HG03521 (cell line): Measurements from ENCODE around the gene CNNM3.

Experiments
- ATAC-seq: cut with Tn5 transposase; IDR thresholded peaks from one replicate; pipeline ENCODE4 v1.9.1; 2021; ENCODE audit warnings: mild to moderate bottlenecking, moderate library complexity; ENCODE audit not compliant: unreplicated experiment

CNNM3 gene

DNA sequence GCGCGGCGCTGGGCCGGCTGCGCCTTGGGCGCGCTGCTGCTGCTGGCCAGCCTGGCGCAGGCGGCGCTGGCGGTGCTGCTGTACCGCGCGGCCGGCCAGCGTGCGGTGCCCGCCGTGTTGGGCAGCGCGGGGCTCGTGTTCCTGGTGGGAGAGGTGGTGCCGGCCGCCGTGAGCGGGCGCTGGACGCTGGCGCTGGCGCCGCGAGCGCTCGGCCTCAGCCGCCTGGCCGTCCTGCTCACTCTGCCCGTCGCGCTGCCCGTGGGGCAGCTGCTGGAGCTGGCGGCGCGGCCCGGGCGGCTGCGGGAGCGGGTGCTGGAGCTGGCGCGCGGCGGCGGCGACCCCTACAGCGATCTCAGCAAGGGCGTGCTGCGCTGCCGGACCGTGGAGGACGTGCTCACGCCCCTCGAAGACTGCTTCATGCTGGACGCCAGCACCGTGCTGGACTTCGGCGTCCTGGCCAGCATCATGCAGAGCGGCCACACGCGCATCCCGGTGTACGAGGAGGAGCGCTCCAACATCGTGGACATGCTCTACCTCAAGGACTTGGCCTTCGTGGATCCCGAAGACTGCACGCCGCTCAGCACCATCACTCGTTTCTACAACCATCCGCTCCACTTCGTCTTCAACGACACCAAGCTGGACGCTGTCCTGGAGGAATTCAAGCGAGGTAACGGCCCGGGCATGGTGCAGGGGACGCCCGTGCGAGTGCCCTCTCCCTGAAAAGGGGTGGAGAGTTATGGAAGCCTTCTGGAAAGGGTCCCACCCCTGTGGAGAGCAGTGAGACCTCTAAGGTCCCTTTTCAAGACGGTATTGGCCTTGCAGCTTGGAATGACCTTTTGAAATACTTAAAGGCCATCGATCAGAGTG is 1.0 kb downstream of the CNNM3 start:
- no peak for ATAC-seq

GRCh38 chr2:96817882-96818281 is 1.8 kb downstream of the CNNM3 start:
- no peak for ATAC-seq

DNA sequence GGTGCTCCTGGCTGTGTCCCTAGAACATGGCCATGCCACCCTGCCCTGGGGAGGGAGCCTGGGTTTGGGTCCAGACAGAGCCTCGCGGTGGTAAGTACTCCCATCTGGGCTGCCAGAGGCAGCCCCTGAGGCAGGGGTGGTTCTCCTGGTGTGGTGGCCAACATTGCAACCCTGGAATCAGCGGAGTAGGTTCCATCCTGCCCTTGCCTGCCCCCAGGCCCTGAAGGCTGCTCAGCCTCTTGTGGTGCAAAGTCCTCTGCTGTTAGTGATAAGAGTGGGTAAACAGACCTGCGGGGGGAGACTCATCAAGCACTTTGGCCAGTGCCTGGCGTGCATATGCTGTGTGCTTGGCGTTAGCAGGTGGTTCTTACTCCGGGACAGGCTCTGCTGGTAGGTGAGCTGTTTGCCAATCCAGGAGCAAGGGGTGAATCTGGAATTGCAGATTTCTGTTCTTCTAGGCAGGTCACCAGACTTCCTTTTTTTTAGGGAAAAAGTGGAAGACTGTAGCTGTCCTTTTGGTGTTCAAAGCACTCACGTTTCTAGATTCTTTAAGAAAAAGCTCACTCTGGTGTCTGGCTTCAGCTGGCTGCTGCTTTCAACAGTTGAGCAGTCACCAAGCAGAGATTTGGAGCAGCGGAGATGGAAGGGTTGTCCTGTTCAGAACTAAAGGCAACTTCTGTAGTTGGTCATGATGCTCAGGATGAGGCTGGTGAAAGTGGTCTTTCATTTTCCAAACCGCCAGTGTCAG is 3.2 kb downstream of the CNNM3 start:
- ATAC-seq: no peak

DNA sequence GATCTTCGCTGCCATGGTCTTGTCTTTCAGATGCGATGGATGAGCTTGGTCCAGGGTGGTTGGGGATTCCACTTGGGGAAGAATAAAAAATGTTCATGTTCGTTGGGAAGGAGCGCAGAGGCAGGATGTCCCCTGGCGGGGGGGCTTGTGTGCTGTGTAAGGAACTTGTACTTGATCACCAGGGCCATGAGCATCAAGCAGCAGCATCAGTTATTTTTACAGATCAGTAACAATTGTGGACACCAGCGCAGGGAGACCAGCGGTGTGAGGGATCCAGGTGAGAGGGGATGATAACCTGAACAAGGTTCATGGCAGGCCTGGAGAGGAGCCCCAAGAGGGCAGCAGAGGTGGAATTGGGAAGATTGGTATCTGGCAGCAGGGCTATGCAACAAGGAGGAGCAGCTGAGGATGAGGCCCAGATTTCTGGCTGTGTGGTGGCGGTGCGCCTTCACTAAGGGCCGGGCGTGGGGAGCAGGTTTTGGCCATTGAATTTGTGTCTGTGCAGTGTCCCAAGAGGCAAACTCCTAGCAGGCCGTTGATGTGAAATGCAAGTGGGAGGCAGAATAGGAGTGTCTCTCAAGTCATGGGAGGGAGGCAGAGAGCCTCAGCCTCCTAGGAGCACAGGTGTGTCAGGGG is 3.9 kb downstream of the CNNM3 start:
- ATAC-seq: no peak

GRCh38 chr2:96821113-96821675 is 5.1 kb downstream of the CNNM3 start:
- ATAC-seq: no peak

- no peak for ATAC-seq
Measured at GRCh38 chr2:96822786-96823185, 6.7 kb downstream of the CNNM3 start.

DNA sequence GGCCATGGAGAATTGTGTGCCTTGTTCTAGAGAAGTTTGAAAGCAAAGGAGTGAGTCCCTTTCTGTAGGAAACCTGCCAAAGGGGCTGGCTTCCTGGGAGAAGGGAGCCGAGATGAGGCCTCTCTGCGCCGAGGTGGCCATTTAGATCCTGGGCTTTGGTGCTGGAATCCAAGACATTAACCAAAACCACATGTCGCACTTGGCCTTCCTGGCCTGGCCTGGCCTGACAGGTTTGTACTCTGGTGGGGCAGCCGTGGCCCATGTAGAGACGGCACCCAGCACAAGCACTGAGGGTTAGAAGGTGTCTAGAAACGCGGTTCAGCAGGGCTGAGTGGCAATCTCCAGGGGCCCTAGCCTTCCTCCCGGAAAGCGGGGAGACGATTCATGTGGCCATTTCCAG is 7.1 kb downstream of the CNNM3 start:
- ATAC-seq: no peak

GRCh38 chr2:96824079-96824870 is 8.2 kb downstream of the CNNM3 start:
- no peak for ATAC-seq

DNA sequence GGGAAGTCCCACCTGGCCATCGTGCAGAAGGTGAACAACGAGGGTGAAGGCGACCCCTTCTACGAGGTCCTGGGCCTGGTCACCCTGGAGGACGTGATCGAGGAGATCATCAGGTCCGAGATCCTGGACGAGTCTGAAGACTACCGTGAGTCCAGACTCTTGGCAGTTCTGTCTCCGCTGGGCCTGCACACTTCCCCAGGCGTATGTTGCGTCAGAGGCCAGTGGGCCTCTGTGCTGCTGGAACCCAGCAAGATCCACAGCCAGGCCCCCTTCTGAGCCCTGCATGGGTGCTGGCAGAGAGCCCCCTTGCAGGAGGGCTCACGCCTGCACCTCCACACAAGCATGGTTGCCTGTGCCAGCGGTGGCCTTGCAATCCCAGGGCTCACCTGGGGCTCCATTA is 9.0 kb downstream of the CNNM3 start:
- no peak for ATAC-seq

GRCh38 chr2:96826546-96827278 is 10.6 kb downstream of the CNNM3 start:
- no peak for ATAC-seq

- ATAC-seq: no peak
Measured at GRCh38 chr2:96828436-96828835, 12.4 kb downstream of the CNNM3 start.

GRCh38 chr2:96828874-96829273 is 12.8 kb downstream of the CNNM3 start:
- ATAC-seq: no peak

- no peak for ATAC-seq
Measured at GRCh38 chr2:96830044-96830562, 14.0 kb downstream of the CNNM3 start.

DNA sequence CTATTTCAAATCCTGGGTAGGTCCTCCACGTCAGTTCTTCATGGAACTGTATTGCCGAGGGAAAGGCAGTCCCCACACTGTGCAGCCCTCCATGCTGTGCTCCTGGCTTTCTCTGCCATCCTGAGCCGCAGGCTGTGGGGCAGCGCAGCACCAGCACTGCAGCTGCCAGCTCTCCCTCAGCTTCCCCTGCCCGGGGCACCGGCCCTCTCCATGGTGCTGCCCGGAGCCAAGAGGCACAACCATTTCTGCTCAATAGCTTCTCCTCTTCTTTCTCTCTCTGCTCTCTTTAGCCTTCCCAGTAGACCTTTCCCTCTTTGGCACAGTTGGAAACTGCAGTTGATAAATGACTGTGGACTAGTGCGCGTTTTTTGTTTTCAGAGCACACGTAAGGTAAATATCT is 15.6 kb downstream of the CNNM3 start:
- no peak for ATAC-seq

GRCh38 chr2:96832408-96832753 is 16.3 kb downstream of the CNNM3 start:
- ATAC-seq: no peak

DNA sequence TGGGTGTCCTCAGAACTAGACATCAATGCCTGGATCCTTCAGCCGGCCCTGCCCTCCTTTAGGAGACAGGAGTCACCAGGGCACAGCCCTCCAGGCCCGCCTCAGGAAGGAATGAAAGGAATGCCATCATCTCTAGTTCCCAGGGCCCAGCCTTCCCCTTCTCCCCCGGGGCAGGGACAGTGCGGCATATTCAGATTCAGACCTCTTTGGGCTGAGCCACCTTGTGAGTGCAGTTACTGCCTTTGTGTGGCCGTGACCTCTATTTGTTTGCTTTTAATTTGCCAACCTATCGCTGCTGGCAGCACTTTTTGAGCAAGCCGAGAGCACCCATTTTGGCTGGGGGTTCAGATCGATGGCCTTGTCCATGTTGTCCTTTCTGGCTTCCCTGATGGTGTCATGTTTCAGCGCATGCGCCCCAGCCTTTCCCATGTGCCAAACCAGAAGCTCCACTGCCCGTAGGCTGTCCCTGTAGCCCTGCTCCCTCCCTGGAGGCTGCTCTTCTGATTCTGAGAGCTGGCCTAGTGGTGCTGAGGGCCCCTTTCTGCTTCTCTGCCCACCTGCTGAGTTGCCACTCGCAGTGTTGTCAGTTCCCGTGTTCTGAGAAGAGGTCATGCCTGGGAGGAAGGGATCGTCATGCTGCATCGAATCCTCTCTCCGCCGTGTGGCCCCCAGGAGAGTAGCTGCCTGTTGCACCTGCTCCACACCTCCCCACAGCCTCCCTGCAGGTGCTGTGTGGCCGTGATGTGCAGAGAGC is 16.9 kb downstream of the CNNM3 start:
- ATAC-seq: no peak

- no peak for ATAC-seq
Measured at GRCh38 chr2:96835830-96836229, 19.8 kb downstream of the CNNM3 start.

DNA sequence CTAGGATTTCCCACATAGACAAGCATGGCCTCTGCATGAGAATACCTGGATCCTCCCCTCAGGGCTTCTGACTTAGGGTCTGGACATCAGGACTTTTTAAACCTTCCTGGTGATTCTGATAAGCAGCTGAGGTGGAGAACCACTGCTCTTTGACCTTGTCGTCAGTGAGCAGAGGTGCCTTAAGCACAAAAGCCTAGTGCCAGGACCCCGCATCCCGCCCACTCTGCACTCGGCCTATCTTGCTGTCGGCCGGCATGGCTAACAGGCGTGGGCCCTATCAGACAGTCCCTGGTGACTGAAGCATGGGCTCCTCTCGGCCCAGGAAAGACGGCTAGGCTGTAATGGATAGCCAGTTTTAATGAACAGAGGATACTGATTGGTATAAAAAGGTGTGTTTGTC is 21.5 kb downstream of the CNNM3 start:
- ATAC-seq: no peak
